GM18502 (cell line): ENCODE measurements around the gene GCNA.
"Not testable (repeated sequence)": the region's sequence is repeated elsewhere in the genome, so short reads cannot be mapped to it uniquely, and the experiment has no call there.

Experiments used
- ATAC-seq: cut with Tn5 transposase; IDR thresholded peaks from one replicate; pipeline ENCODE4 v1.9.1; 2021; ENCODE audit warnings: mild to moderate bottlenecking; ENCODE audit not compliant: unreplicated experiment, poor library complexity

Gene GCNA

DNA sequence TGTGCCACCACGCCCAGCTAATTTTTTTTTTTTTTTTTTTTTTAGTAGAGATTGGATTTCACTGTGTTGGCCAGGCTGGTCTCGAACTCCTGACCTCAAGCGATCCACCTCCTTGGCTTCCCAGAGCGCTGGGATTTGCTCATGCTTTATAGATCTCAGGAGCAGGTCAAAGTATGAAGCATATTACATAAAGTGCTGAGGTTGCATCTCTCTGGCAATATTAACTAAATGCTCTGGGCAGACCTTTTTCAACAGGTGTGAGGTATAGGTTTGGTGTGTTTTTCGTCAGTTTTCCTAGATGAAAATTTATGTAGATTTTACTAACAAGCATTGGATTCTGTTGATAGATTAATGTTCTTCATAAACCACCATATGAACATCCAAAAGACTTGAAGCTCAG, 19.3 kb upstream of the GCNA start:
- no peak for ATAC-seq

DNA sequence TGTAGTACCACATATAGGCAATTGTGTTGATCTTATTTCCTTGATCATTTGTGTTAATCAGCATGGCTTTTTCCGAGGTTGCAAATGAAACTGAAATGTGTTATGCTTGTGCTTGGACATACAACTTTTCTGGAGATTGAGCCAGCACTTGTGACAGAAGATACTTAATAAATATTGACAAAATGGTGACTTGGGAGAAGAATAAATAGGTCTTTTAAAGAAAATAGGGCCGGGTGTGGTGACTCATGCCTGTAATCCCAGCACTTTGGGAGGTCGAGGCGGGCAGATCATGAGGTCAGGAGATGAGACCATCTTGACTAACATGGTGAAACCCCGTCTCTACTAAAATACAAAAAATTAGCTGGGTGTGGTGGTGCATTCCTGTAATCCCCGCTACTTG, 18.5 kb upstream of the GCNA start:
- not testable (repeated sequence) for ATAC-seq

DNA sequence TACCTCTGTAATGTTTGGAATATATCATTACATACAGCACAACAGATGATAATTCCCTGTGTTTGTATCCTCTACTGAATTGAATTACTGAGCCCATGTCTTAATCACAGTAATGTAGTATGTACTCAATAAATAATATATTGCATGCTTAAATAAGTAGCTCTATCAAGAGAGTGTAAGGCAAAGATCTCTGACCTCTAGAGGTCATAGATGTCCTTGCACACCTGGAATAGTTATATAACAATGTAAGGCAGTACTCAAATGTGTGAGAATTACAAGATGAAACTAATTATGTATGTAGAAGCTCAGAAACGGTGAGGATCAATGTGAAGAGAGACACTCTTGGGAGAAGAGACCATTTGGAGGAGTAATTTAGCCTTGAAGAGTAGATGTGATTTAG, 14.3 kb upstream of the GCNA start:
- ATAC-seq = no peak

DNA sequence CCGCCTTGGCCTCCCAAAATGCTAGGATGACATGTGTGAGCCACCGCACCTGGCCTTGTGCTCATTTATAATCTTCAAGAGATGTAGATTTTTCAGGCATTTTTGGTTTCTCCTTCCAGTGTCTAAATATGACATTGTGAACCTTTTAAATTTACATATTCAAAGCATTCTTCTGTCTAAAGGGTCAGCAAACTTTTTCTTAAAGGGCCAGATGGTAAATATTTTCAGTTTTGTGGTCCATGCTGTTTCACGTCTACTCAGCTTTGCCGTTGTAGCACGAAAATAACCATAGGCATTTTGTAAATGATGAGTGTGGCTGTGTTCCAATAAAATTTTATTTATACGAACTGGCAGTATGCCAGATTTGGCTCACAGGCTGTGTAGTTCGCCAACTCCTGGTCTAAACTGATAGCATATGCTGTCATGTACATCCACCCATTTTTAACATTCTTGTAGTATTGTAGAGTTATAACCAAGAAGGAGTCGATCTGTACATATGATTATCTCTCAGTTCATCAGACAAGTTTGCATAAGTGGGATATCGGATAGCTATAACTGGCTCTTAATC, 12.7 kb upstream of the GCNA start:
- ATAC-seq = no peak

DNA sequence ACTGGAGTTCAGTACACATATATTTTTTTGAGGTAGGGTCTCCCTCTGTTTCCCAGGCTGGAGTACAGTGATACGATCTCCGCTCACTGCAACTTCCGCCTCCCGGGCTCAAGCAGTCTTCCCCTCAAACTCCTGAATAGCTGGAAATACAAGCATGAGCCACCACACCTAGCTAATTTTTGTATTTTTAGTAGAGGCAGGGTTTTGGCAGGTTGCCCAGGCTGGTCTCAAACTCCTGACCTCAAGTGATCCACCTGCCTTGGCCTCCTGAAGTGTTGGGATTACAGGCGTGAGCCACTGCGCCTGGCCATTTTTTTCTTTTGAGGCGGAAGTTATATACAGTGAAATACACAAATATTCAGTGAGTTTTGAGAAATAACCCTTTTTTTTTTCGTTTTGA, 6.8 kb upstream of the GCNA start:
- ATAC-seq = not testable (repeated sequence)

DNA sequence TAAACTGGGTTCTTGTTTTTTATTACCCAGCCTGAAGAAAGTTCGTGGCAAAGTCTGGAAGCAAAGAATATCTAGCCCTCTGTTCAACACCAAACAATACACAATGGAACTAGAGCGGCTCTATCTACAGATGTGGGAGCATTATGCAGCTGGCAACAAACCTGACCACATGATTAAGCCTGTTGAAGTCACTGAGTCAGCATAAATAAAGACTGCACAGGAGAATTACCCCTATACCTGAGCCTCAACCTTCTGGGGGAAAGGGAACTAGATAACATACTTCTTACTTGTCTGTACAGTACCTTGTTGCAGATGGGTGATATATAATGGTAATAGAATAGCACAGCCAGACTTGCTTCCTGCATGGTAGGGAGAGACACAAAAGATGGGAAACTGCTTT, 4.6 kb upstream of the GCNA start:
- ATAC-seq = no peak

DNA sequence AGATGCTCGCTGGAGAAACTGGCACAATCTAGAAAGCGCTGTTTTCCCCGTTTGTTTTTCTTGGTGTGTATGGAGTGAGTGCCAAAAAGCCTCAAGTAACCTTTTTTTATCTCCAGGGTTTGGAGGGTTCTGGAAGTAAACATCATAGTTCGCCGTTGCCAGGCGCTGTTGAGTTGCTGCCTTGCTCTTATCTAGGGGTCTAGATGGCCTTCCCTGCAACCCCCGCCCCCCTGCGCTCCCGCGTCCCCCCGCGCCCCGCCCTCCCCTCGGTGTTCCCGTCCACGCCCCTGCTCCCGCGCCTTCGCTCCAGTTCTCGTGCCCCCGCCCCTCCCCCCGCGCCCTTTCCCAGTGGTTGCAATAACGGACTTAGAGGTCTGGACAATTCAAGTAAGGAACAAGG, 555 bp upstream of the GCNA start:
- ATAC-seq = no peak

DNA sequence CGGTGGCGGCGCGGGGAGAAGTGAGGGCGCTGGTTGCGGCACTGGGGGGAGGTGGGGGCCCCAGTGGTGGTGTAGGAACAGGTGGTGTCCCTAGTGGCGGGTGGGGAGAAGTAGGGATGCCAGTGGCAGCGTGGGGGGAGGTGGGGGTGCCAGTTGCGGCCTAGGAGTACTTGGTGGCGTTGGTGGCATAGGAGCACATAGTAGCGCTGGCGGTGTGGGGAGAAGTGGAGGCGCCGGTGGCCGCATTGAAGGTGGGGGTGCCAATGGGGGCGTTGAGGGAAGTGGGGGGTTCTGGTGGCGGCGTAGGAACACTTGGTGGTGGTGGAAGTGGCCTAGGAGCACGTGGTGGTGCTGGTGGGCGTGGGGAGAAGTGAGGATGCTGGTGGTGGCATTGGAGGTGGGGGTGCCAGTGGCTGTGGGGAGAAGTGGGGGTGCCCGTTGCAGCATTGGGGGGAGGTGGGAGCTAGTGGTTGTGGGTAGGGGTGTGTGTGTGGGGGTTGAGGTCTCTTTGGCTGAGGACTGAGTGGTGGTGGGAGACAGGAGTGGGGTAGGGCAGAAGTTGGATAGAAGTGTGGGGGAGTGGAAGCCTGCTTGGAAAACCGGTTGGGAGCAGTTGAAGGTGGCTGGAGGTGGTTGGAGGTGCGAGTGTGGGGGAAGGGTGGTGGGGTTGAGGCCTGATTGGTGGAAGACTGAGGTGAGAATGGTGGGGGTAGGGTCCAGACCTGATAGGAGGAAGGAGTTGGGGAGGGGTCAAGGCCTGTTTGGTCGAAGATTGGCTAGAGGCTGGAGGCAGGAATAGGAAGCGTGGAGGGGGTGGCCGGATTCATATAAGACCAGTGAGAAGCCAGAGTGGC, 1.1 kb downstream of the GCNA start:
- ATAC-seq = no peak

DNA sequence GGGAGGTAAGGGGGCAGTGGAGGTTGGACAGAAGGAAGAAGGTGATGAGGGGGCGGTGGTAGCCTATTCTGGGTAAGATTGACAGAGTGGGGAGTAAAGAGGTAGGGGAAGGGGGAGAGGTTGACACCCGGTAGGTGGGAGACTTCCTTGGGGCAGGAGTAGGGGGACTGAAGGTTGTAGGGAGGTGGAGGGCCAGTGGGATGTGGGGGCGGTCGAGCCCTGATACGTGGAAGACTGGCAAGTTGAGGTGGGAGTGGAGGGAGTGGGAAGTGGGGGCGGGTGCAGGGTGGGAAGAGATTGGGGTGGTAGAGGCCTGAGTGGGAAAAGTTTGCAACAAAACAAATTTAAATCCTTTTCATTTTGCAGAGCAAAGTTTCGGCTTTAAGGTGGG, 1.7 kb downstream of the GCNA start:
- no peak for ATAC-seq

DNA sequence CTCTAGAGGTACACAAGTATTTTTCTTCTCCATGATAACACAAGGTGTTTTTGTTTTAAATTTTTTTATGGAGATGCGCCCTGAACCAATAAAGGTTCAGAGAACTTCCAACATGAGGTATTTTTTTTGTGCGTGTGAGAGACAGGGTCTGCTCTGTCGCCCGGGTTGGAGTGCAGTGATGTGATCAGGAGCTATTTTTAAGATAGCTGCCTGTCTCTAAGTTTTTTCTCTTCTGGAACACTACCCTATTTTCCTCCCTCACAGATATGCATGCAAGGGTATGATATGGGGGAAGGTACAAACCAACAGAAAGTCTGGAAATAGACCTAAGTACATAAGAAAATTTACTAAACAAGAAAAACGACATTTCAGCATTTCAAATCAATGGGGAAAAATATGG, 3.0 kb downstream of the GCNA start:
- no peak for ATAC-seq

DNA sequence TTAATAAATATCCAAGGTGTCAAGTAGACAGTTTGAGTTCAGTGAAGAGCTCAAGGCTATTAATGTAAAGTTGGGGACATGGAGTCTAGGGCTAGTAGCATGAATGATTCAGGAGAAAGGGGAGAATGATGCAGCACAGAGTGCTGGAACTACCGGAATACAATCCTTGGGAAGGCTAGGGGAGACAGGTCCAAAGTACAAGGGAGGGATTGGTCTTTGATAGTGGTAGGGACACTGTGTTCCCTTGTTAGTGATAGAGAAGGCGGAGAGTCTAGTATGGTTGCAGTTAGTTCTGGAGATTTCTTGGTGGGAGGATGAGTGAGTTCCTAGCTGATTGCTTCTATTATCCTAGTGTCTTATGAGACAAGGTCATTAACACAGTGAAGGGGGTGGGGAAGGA, 8.7 kb downstream of the GCNA start:
- ATAC-seq = no peak

DNA sequence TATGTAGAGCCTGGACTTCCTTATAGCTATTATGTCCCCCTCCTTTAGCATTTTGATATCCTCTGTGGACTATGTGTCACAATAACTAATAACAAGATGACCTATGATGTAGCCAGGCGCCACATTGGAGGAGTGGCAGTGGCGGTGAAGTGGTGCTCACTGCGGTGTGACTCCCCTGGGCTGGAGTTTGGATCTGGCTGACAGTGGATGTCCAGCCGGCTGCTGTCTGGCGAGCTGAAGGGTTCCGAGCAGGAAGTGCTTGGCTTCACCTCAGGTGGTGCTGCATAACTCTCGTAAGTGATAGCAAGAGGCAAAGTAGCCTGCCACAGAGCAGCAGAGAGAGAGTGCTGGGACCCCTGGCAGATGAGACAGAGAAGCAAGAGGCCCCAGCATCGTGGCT, 15.0 kb downstream of the GCNA start:
- not testable (repeated sequence) for ATAC-seq

DNA sequence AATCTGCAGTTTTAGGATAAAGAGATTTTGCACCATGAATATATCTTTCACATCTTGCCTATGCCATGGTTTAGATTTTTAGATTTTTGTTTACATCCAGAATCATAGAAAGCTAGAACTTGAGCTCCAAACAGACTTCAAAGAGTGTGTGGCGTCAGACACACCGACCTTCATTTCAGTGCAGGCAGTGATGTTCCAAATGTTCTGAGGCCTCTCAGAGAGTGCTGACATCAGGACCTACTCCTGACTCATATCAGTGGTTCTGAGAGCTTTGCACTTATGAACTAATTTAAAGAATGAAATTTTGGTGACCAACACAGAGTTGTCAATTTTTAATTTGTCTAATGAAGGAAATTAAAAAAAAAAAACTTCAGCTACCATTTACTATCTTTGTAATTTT, 21.7 kb downstream of the GCNA start:
- ATAC-seq = no peak

DNA sequence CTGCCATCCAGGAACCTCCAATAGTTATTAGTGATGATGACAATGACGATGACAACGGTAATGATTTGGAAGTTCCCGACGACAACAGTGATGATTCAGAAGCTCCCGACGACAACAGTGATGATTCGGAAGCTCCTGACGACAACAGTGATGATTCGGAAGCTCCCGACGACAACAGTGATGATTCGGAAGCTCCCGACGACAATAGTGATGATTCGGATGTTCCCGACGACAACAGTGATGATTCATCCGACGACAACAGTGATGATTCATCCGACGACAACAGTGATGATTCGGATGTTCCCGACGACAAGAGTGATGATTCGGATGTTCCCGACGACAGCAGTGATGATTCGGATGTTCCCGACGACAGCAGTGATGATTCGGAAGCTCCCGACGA, 25.4 kb downstream of the GCNA start:
- ATAC-seq = no peak

DNA sequence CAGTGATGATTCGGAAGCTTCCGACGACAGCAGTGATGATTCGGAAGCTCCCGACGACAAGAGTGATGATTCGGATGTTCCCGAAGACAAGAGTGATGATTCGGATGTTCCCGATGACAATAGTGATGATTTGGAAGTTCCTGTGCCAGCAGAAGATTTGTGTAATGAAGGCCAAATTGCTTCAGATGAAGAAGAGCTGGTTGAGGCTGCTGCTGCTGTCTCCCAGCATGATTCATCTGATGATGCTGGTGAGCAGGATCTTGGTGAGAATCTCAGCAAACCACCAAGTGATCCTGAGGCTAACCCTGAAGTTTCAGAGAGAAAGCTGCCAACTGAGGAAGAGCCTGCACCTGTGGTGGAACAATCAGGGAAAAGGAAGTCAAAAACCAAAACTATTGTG, 25.9 kb downstream of the GCNA start:
- no peak for ATAC-seq

DNA sequence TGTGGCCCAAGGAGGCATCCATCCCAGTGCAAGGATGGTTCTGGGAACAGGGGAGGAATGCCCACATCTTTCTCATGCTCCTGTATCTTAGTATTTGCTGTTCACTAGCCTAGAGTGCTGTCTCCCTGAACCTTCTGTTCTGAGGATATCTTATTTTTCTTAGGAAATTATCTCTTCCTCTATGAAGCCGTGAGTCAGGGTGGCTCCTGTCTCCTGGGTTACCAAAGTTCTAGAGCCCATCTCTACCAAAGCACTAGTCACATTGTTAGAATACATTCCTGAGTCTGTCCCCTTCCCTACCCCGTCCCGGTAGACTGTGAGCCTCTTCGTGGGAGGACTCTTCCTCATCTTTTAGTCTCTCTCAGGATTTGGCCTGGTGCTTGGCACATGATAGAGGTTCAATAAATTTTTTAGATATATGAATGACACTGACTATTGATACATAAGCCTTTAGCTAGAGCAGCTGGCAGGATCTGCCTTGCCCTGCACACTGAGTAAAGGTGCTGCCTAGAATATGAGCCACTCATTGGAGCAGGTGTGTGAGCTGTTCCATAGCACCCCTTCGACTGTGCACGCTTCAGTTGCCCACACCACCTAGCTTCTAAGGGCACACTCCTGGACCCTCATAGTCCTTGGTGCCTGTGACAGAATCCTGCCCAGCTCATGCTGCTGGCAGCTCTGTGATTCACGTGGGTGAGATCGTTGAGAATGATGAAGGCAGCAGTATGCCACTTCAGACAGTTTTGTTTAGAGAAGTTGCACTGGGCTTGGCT, 26.7 kb downstream of the GCNA start:
- ATAC-seq = no peak

DNA sequence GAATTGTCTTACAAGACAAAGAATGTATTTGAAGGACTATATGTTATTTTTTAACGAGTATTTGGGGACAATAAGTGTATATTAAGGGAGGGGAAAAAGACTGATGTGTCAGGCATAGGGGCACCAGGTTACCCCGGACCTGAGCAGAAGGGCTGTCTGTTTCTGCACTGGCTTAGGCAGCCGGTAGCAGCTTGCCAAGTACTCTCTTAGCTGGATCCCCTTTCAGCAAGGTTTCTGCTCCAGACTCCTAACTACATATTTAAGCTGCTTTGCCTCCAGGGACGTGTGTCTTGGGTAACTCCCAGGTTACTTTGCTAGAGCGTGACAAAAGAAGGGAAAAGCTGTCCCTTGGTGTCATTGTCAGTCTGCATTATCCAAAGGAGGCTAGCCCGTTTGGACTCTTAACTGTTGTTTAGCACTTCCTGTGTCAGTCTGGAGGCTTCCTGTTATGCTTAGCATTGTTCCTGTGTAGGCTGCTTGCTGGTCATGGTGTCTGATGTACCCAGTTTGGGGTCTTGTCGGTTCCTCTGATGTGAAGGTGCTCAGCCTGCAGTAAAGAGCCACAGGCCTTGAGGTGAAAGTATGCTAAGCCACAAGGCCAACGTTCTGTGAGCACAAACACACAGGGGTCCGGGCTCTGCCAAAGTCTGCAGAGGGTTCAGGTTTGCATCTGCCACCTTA, 28.4 kb downstream of the GCNA start:
- ATAC-seq = no peak

DNA sequence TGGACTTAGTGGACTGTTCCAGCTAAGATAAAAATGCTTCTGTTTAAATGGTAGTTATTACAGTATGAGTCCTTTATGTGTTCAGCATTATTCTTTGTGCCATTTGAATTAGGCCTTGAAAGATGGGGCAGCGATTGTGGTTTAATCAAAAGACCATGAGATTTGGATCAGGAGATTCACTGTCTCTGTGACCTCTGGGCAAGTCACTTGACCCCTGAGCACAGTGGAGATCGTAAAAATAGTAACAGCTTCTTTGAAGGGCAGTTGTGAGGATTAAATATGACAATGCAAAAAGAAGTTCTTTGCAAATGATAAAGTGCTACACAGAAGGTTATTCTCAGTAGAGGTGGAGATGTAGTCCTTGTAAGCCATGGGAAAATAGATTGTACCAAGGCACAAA, 29.3 kb downstream of the GCNA start:
- no peak for ATAC-seq

DNA sequence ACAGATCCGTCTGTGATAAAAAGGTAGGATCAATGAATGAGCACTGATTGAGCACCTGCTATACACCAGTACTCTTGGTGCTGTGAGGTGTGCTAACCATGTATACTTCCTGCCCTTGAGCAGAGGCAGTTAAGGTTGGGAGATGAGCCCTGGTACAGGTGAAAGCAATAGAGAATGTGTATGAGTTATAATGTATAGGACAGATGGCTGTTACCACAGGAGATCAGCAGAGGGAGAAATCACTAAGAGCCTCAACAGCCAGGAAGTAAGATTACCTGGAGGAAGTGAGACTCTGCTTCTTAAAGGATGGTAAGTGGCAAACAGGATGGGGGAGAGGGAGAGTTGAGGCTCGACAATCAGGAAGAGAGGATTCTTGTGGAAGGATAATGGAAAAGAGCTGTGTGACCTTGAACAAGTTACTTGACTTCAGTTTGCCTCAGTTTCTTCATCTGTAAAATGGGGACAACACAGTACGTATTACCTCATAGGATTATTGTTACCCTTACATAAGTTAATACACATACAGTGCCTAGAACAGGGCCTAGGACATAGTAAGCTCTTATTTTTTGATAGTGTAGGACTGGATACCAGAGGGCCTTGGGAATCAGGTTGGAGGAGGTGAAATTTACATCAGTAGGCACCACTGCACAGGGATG, 31.0 kb downstream of the GCNA start:
- ATAC-seq = no peak

DNA sequence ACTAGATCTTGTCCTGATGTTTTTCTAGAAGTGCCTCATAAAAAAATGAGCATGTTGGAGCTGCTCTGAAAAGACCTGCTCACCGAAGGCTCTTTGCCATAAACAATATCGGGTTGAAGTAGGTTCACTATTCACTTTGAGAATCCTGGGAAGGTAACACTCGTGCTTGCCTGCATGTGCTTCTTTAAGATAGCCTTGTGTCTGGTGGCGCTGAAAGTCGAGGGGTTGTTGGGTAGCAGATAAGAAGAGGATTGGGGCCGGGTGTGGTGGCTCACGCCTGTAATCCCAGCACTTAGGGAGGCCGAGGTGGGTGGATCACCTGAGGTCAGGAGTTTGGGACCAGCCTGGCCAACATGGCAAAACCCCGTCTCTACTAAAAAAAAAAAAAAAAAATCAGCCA, 33.5 kb downstream of the GCNA start:
- ATAC-seq = not testable (repeated sequence)
